ENCODE measurements around the gene NUMA1. TPM values are rescaled to one million over a fixed set of nuclear protein-coding genes. Genes with fewer than 3 reads are reported as not detected.

NUMA1 gene
- total and polyA plus RNA-seq, 2 of the 8 experiments (the other 6 are each of a cell fraction or from before 2014, with no cell fraction given): 101 to 107 TPM

DNA sequence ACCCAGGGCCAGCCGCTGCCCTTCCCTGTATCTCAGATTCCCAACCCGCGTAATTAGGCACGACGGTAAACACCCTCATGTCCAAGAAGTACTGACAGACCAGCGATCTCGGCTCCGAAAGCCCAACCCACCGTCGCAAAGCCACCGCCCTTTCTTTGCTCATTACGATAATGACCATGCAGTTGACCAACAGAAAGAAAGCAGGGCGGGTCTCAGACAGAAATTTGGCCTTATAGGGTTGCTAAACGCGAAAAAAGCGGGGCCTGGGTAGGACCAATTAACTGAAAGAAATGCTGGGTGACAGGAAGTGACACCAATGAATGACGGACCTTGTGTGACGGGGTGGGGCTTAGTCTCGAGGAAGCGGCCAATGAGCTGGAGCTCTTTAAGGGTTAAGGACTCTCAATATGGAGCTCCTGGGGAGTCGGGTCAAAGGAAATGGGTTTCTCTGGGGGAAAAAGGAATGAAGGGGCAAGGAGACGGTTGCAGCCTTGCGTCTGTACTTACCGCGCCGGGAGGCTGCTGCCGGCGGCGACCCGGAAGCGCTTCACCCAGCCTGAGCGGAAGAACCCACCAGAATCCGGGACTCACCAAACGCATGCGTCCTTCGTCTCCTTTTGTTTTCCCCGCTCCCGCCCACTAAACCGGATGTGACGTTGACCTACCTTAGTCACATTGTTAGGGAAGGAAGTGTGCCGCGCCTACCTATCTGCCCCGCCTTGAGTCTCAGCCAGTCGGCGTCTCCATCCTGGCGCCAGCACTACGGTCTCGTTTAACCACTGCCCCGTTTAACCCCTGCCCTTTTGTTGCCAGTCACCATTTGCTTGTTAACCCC is 32.0 kb upstream of the NUMA1 start, which contains the start of gene ANAPC15:
Gene ANAPC15 (minus strand): TSS at position 553 of the 835 bp plus-strand sequence. CDS start 1,419 bp downstream, outside the sequence.
- Histone ChIP-seq H3K79me1 (ENCODE audit: low read depth, low read length) (no peaks in the 10 kb centered on the region; the same call in 1 of the 2 replicates), H3K9me3 (ENCODE audit: insufficient read depth in 2 of 2, low read depth in 1 of 2, low read length in 1 of 2) (no peaks in the 10 kb centered on the region), H4K8ac (ENCODE audit: extremely low read depth, insufficient read depth, low read length) (peak within 1 kb of the TSS; percentile 100; the same call in 1 of the 2 replicates), H2AK5ac (ENCODE audit: low read depth, low read length) (peak within 1 kb of the TSS; percentile 30; the same call in 1 of the 2 replicates), H3K27ac (ENCODE audit: low read depth, low read length) (peak within 1 kb of the TSS; percentile 99), H3K79me2 (ENCODE audit: control insufficient read depth in 1 of 2, insufficient read depth in 2 of 2, low read length in 2 of 2) (no peaks in the 10 kb centered on the region), H4K91ac (replicated peaks; ENCODE audit: insufficient read length, low read length) (peak within 1 kb of the TSS; percentile 79), H3K36me3 (ENCODE audit: control insufficient read depth in 2 of 4, insufficient read depth in 4 of 4, low read length in 3 of 4) (peaks cover 0 to 2% (median 0%) of the 10 kb centered on the region in 4 experiments; a peak in 4 of 8 replicates), H3K4me1 (replicated peaks in 1 of 4; ENCODE audit: control insufficient read depth in 3 of 4, insufficient read depth in 4 of 4, low read length in 3 of 4) (peaks cover 0 to 4% (median 0%) of the 10 kb centered on the region in 4 experiments; a peak in 4 of 7 replicates), H4K5ac (ENCODE audit: insufficient read length, low read depth, low read length) (peak within 1 kb of the TSS; percentile 94), H2BK120ac (replicated peaks; ENCODE audit: low read depth, low read length) (peak within 1 kb of the TSS; percentile 76), H4K20me1 (replicated peaks in 1 of 2; ENCODE audit: control insufficient read depth in 1 of 2, insufficient read depth in 2 of 2, low read length in 2 of 2) (no peaks in the 10 kb centered on the region), H3K4ac (replicated peaks; ENCODE audit: insufficient read length, low read depth, low read length) (peak within 1 kb of the TSS; percentile 88), H3K23ac (ENCODE audit: insufficient read length) (no peak within 1 kb of the TSS), H3K4me2 (ENCODE audit: insufficient read depth in 1 of 2, low read depth in 2 of 2, low read length in 2 of 2) (peak within 1 kb of the TSS; percentile 76 to 82), H2BK15ac (ENCODE audit: low read length) (0 out of 2 replicates have a peak within 1 kb of the TSS, but pooled peaks have one; percentile 65), H2AFZ (ENCODE audit: low read length) (peak within 1 kb of the TSS; percentile 54; the same call in 1 of the 2 replicates), H3K4me3 (ENCODE audit: extremely low read depth in 1 of 4, insufficient read depth in 2 of 4, low read depth in 3 of 4, low read length in 4 of 4) (peak within 1 kb of the TSS; percentile 78 to 94 (median 87)), H3K56ac (replicated peaks; ENCODE audit: insufficient read length, low read depth, low read length) (peak within 1 kb of the TSS; percentile 93), H3K9ac (replicated peaks in 1 of 4; ENCODE audit: extremely low read depth in 1 of 4, low read depth in 3 of 4, low read length in 3 of 4) (peak within 1 kb of the TSS; percentile 72 to 99 (median 98)), H3K18ac (ENCODE audit: extremely low read depth, low read length) (peak within 1 kb of the TSS; percentile 89), H2BK12ac (ENCODE audit: low read depth, low read length) (peak within 1 kb of the TSS; percentile 69), H3K14ac (ENCODE audit: insufficient read length) (no peak within 1 kb of the TSS), H2BK20ac (ENCODE audit: low read length) (no peak within 1 kb of the TSS), H2BK5ac (ENCODE audit: low read depth, low read length) (peak within 1 kb of the TSS; percentile 97), H3K27me3 (replicated peaks in 1 of 4; ENCODE audit: control insufficient read depth in 3 of 4, extremely low read depth in 1 of 4, insufficient read depth in 3 of 4, low read length in 3 of 4) (peaks cover 0 to 9% (median 0%) of the 10 kb centered on the region in 4 experiments; a peak in 6 of 7 replicates), H3K23me2 (ENCODE audit: low read depth, low read length) (peaks cover 4% of the 10 kb centered on the region)
- CTCF ChIA-PET (ENCODE audit: partially characterized antibody): interaction anchor here (0.5 to 2.0 kb wide), 8 partner anchors 11 to 413 kb away, joined by 3 to 8 read pairs (median 3); no protein-coding TSS in a partner anchor
- DNase-seq (ENCODE audit: low read depth in 1 of 2, low spot score in 2 of 2) (peak; percentile 94 to 96), FAIRE-seq (peak; percentile 90)
- POLR2A ChIA-PET (ENCODE audit: partially characterized antibody): interaction anchor here (0.6 to 2.5 kb wide), 36 partner anchors 9 to 422 kb away, joined by 3 to 41 read pairs (median 5); partner anchors contain the start of genes INPPL1, LAMTOR1, LRRC51 and NUMA1
- WGBS, 2 experiments (ENCODE audit: extremely low coverage in 1 of 2, insufficient coverage in 1 of 2, insufficient read length in 1 of 2, insufficient replicate concordance in 2 of 2, low coverage in 1 of 2, low lambda C conversion rate in 2 of 2, missing lambda C conversion rate in 1 of 2): 2% methylated on average over 49 of the region's 49 CpGs; no CpG with 5 or more reads in 1 of the 2 experiments
- TF ChIP-seq NANOG (IDR thresholded peaks at IDR 0.05; ENCODE audit: insufficient read depth, low read depth, low read length, poor library complexity, severe bottlenecking): peak; percentile 34
- TF ChIP-seq FOSL1 (IDR thresholded peaks at IDR 0.05; ENCODE audit: insufficient read depth, low read depth, low read length): no peak
- TF ChIP-seq PHF8 (conservative IDR thresholded peaks at IDR 0.05; ENCODE audit: low read depth, low read length): peak; percentile 93
- peak; percentile 37 for TF ChIP-seq ASH2L (IDR thresholded peaks at IDR 0.05; ENCODE audit: low read length)
- TF ChIP-seq NRF1 (IDR thresholded peaks at IDR 0.05; ENCODE audit: low read depth, low read length): peak; percentile 56
- no peak for TF ChIP-seq EP300 (IDR thresholded peaks at IDR 0.05; ENCODE audit: borderline replicate concordance in 1 of 2, low read depth in 2 of 2, low read length in 2 of 2)
- TF ChIP-seq TEAD4 (IDR thresholded peaks at IDR 0.05; ENCODE audit: low read depth, low read length): no peak
- TF ChIP-seq GABPA (IDR thresholded peaks at IDR 0.05; ENCODE audit: borderline replicate concordance, insufficient read depth, low read length): peak; percentile 92
- TF ChIP-seq SUZ12 (IDR thresholded peaks at IDR 0.05; ENCODE audit: low read length): no peak
- no peak for TF ChIP-seq HDAC6 (IDR thresholded peaks at IDR 0.05; ENCODE audit: low read depth, low read length)
